H1 (cell line): ENCODE data around the gene JAKMIP2. TPM values are rescaled to one million over a fixed set of nuclear protein-coding genes. Genes with fewer than 3 reads are reported as not detected.

Source experiments
- CTCF ChIA-PET: fragments of 300-600 bp; sonication (Branson Sonifier 250); formaldehyde crosslinking; loops from one replicate; lab custom pipeline; 2021; ENCODE audit not compliant: partially characterized antibody; lab: Charles Lee
- POLR2A ChIA-PET: fragments of 300-600 bp; sonication (Branson Sonifier 250); formaldehyde crosslinking; loops from one replicate; lab custom pipeline; 2021; ENCODE audit warnings: inconsistent platforms; ENCODE audit not compliant: partially characterized antibody; lab: Charles Lee
- DNase-seq, 2 experiments: peaks; one replicate each; pipeline versions ENCODE4 v3.0.0 to v3.0.0-alpha.2; 2010 to 2022; ENCODE audit warnings: low spot score in 2 of 2, low read depth in 1 of 2, mixed read lengths in 1 of 2
- FAIRE-seq: peaks from 2 replicates; lab custom pipeline; 2011; peaks lifted over from hg19 to GRCh38; lab: Jason Lieb, UNC
- H2AFZ ChIP-seq: 2 replicates; pipeline ENCODE4 v1.8.1; 2012; ENCODE audit warnings: low read length, inconsistent platforms
- H2AK5ac ChIP-seq: 2 replicates; pipeline ENCODE4 v1.6.1; 2013; ENCODE audit warnings: low read depth, low read length
- H2BK120ac ChIP-seq: replicated peaks from 2 replicates; pipeline ENCODE3; 2013; ENCODE audit warnings: low read depth, low read length, inconsistent platforms
- H2BK12ac ChIP-seq: 2 replicates; pipeline ENCODE4 v1.6.1; 2013; ENCODE audit warnings: low read depth, low read length
- H2BK15ac ChIP-seq: 2 replicates; pipeline ENCODE4 v1.6.1; 2013; ENCODE audit warnings: low read length
- H2BK20ac ChIP-seq: 2 replicates; pipeline ENCODE4 v1.6.1; 2013; ENCODE audit warnings: low read length
- H2BK5ac ChIP-seq: 2 replicates; pipeline ENCODE4 v1.6.1; 2013; ENCODE audit warnings: low read depth, low read length
- H3K14ac ChIP-seq: 2 replicates; pipeline ENCODE4 v1.6.1; 2013; ENCODE audit warnings: inconsistent platforms; ENCODE audit not compliant: insufficient read length
- H3K18ac ChIP-seq: 2 replicates; pipeline ENCODE4 v1.6.1; 2013; ENCODE audit warnings: low read length; ENCODE audit errors: extremely low read depth
- H3K23ac ChIP-seq: 2 replicates; pipeline ENCODE4 v1.6.1; 2013; ENCODE audit warnings: inconsistent platforms; ENCODE audit not compliant: insufficient read length
- H3K23me2 ChIP-seq: 2 replicates; pipeline ENCODE4 v1.6.1; 2013; ENCODE audit warnings: low read depth, low read length
- H3K27ac ChIP-seq: 2 replicates; pipeline ENCODE4 v1.6.1; 2011; ENCODE audit warnings: low read depth, low read length, inconsistent platforms
- H3K27me3 ChIP-seq, 4 experiments: replicated peaks in 1 of 4; 1 replicate in 1 of 4; 2 replicates in 3 of 4; pipeline versions ENCODE4 v1.6.1 to v1.8.1; 2011 to 2013; ENCODE audit warnings: low read length in 3 of 4, mild to moderate bottlenecking in 3 of 4, inconsistent platforms in 2 of 4, mixed read lengths in 2 of 4, moderate library complexity in 1 of 4; ENCODE audit not compliant: control insufficient read depth in 3 of 4, insufficient read depth in 3 of 4; ENCODE audit errors: extremely low read depth in 1 of 4
- H3K36me3 ChIP-seq, 4 experiments: 2 replicates each; pipeline versions ENCODE4 v1.6.1 to v1.8.1; 2011 to 2013; ENCODE audit warnings: mild to moderate bottlenecking in 4 of 4, low read length in 3 of 4, moderate library complexity in 2 of 4, control low read depth in 1 of 4, inconsistent platforms in 1 of 4; ENCODE audit not compliant: insufficient read depth in 4 of 4, control insufficient read depth in 2 of 4
- H3K4ac ChIP-seq: replicated peaks from 2 replicates; pipeline ENCODE3; 2013; ENCODE audit warnings: low read length, low read depth, mixed read lengths, inconsistent platforms; ENCODE audit not compliant: insufficient read length
- H3K4me1 ChIP-seq, 4 experiments: replicated peaks in 1 of 4; 1 replicate in 1 of 4; 2 replicates in 3 of 4; pipeline versions ENCODE4 v1.6.1 to v1.8.1; 2011 to 2013; ENCODE audit warnings: low read length in 3 of 4, inconsistent platforms in 2 of 4, mixed read lengths in 1 of 4; ENCODE audit not compliant: insufficient read depth in 4 of 4, control insufficient read depth in 3 of 4
- H3K4me2 ChIP-seq, 2 experiments: 2 replicates each; pipeline versions ENCODE4 v1.6.1 to v1.8.1; 2011 to 2013; ENCODE audit warnings: low read depth in 2 of 2, low read length in 2 of 2, control low read depth in 1 of 2, inconsistent platforms in 1 of 2, mild to moderate bottlenecking in 1 of 2; ENCODE audit not compliant: insufficient read depth in 1 of 2
- H3K4me3 ChIP-seq, 4 experiments: fragments of 200-600, 300-600 bp in 1 of 4; sonication (generic), shearing (Covaris generic), sonication (Bioruptor Twin) in 1 of 4; 2 replicates each; pipeline versions ENCODE4 v1.5.1 to v1.8.1; 2011 to 2016; ENCODE audit warnings: low read length in 4 of 4, low read depth in 3 of 4, control low read depth in 2 of 4, inconsistent platforms in 2 of 4, mild to moderate bottlenecking in 2 of 4, mixed read lengths in 1 of 4, moderate library complexity in 1 of 4; ENCODE audit not compliant: insufficient read depth in 2 of 4; ENCODE audit errors: extremely low read depth in 1 of 4
- H3K56ac ChIP-seq: replicated peaks from 2 replicates; pipeline ENCODE3; 2013; ENCODE audit warnings: low read depth, mild to moderate bottlenecking, mixed read lengths, low read length, inconsistent platforms; ENCODE audit not compliant: insufficient read length
- H3K79me1 ChIP-seq: 2 replicates; pipeline ENCODE4 v1.6.1; 2013; ENCODE audit warnings: low read depth, low read length, control low read depth
- H3K79me2 ChIP-seq, 2 experiments: 2 replicates each; pipeline versions ENCODE4 v1.6.1 to v1.8.1; 2012 to 2013; ENCODE audit warnings: low read length in 2 of 2, mild to moderate bottlenecking in 2 of 2, inconsistent platforms in 1 of 2; ENCODE audit not compliant: insufficient read depth in 2 of 2, control insufficient read depth in 1 of 2
- H3K9ac ChIP-seq, 4 experiments: replicated peaks in 1 of 4; 1 replicate in 1 of 4; 2 replicates in 3 of 4; pipeline versions ENCODE4 v1.6.1 to v1.8.1; 2011 to 2013; ENCODE audit warnings: low read depth in 3 of 4, low read length in 3 of 4, control low read depth in 2 of 4, mild to moderate bottlenecking in 2 of 4, moderate library complexity in 2 of 4, inconsistent platforms in 1 of 4; ENCODE audit errors: extremely low read depth in 1 of 4
- H3K9me3 ChIP-seq, 2 experiments: 2 replicates each; pipeline versions ENCODE4 v1.6.1 to v1.8.1; 2012 to 2013; ENCODE audit warnings: mild to moderate bottlenecking in 2 of 2, moderate library complexity in 2 of 2, control low read depth in 1 of 2, inconsistent platforms in 1 of 2, low read depth in 1 of 2, low read length in 1 of 2, mixed read lengths in 1 of 2; ENCODE audit not compliant: insufficient read depth in 2 of 2
- H4K20me1 ChIP-seq, 2 experiments: replicated peaks in 1 of 2; 2 replicates each; pipeline versions ENCODE3 to v1.8.1; 2011 to 2013; ENCODE audit warnings: inconsistent platforms in 2 of 2, low read length in 2 of 2, mild to moderate bottlenecking in 1 of 2; ENCODE audit not compliant: insufficient read depth in 2 of 2, control insufficient read depth in 1 of 2
- H4K5ac ChIP-seq: 2 replicates; pipeline ENCODE4 v1.6.1; 2013; ENCODE audit warnings: low read length, low read depth, mixed read lengths, inconsistent platforms; ENCODE audit not compliant: insufficient read length
- H4K8ac ChIP-seq: 2 replicates; pipeline ENCODE4 v1.8.0; 2013; ENCODE audit warnings: mild to moderate bottlenecking, moderate library complexity, low read length, inconsistent platforms; ENCODE audit not compliant: insufficient read depth; ENCODE audit errors: extremely low read depth
- H4K91ac ChIP-seq: replicated peaks from 2 replicates; pipeline ENCODE3; 2013; ENCODE audit warnings: low read length, mixed read lengths, inconsistent platforms; ENCODE audit not compliant: insufficient read length
- BCL11A ChIP-seq, 2 experiments: IDR thresholded peaks; one replicate each; pipeline ENCODE4 v1.6.1; 2011; ENCODE audit warnings: low read depth in 2 of 2, low read length in 2 of 2, mild to moderate bottlenecking in 2 of 2
- BRCA1 ChIP-seq: IDR thresholded peaks from 2 replicates; pipeline ENCODE4 v1.6.1; 2012; ENCODE audit warnings: low read depth, low read length, improper control_type of control experiment
- CHD1 ChIP-seq: IDR thresholded peaks from 2 replicates; pipeline ENCODE4 v1.6.1; 2012; ENCODE audit warnings: low read depth, low read length, improper control_type of control experiment
- CREB1 ChIP-seq: IDR thresholded peaks from 2 replicates; pipeline ENCODE4 v1.6.1; 2012; ENCODE audit warnings: inconsistent platforms
- CTBP2 ChIP-seq: IDR thresholded peaks from 2 replicates; pipeline ENCODE4 v1.7.0; 2011; ENCODE audit warnings: borderline replicate concordance, mild to moderate bottlenecking, moderate library complexity, mixed read lengths, low read length; ENCODE audit not compliant: insufficient read depth, insufficient read length
- EGR1 ChIP-seq: IDR thresholded peaks from 2 replicates; pipeline ENCODE4 v1.6.1; 2011; ENCODE audit warnings: low read depth, low read length, borderline replicate concordance
- EP300 ChIP-seq, 2 experiments: IDR thresholded peaks; 1 replicate in 1 of 2; 2 replicates in 1 of 2; pipeline ENCODE4 v1.6.1; 2011 to 2012; ENCODE audit warnings: low read depth in 2 of 2, low read length in 2 of 2, mild to moderate bottlenecking in 2 of 2, borderline replicate concordance in 1 of 2, inconsistent platforms in 1 of 2, moderate library complexity in 1 of 2
- EZH2 ChIP-seq: fragments of 200-600 bp; sonication (generic); IDR thresholded peaks from 2 replicates; pipeline ENCODE4 v1.7.1; 2012; ENCODE audit warnings: low read depth, mild to moderate bottlenecking, moderate library complexity, low read length, inconsistent platforms; ENCODE audit not compliant: severe bottlenecking
- KDM4A ChIP-seq: IDR thresholded peaks from one replicate; pipeline ENCODE4 v1.7.1; 2012; ENCODE audit warnings: low read depth, mild to moderate bottlenecking, moderate library complexity, low read length, inconsistent platforms; ENCODE audit not compliant: severe bottlenecking
- KDM5A ChIP-seq: fragments of 200-600 bp; IDR thresholded peaks from 2 replicates; pipeline ENCODE4 v1.7.1; 2012; ENCODE audit warnings: mild to moderate bottlenecking, low read length, inconsistent platforms, mixed read lengths
- POU5F1 ChIP-seq: IDR thresholded peaks from 2 replicates; pipeline ENCODE4 v1.6.1; 2011; ENCODE audit warnings: low read depth, mild to moderate bottlenecking, low read length, moderate library complexity
- RXRA ChIP-seq: IDR thresholded peaks from 2 replicates; pipeline ENCODE4 v1.6.1; 2011; ENCODE audit warnings: low read depth, mild to moderate bottlenecking, low read length, moderate library complexity; ENCODE audit not compliant: insufficient read depth
- SP2 ChIP-seq: IDR thresholded peaks from 2 replicates; pipeline ENCODE4 v1.6.1; 2012; ENCODE audit warnings: mild to moderate bottlenecking, low read length, inconsistent platforms
- TAF1 ChIP-seq: IDR thresholded peaks from 2 replicates; pipeline ENCODE4 v1.6.1; 2011; ENCODE audit warnings: mild to moderate bottlenecking, low read depth, low read length
- TAF7 ChIP-seq: optimal IDR thresholded peaks from 2 replicates; pipeline ENCODE3; 2011; ENCODE audit warnings: low read depth, mild to moderate bottlenecking, inconsistent platforms, low read length, moderate library complexity, borderline replicate concordance
- TBP ChIP-seq: IDR thresholded peaks from 2 replicates; pipeline ENCODE4 v1.6.1; 2011; ENCODE audit warnings: low read depth, low read length, improper control_type of control experiment
- polyA plus RNA-seq, 7 experiments: library from polyadenylated mRNA; depleted of rRNA in 3 of 7; stranded (reverse) in 5 of 7; unstranded in 2 of 7; fragments of >200 nt in 5 of 7; fragments of 200-250 nt in 2 of 7; gene quantifications; 1 replicate in 5 of 7; 2 replicates in 1 of 7; 4 replicates in 1 of 7; pipeline versions ENCODE4 v1.2.1 to v1.2.3, GENCODE V29; 2011 to 2013; ENCODE audit warnings: missing spikeins in 2 of 7, mixed read lengths in 2 of 7
- total RNA-seq: library from RNA; stranded (reverse); fragmentation: NEBNext Ultra II Directional; extraction: Animal tissue kit (Norgen Biotek cat#: 25700); gene quantifications from 2 replicates; pipeline ENCODE4 v1.2.1, GENCODE V29; 2021

The JAKMIP2 gene
- total and polyA plus RNA-seq, 2 of the 8 experiments (the other 6 are each of a cell fraction or from before 2014, with no cell fraction given) = 2.4 to 13.6 TPM

DNA sequence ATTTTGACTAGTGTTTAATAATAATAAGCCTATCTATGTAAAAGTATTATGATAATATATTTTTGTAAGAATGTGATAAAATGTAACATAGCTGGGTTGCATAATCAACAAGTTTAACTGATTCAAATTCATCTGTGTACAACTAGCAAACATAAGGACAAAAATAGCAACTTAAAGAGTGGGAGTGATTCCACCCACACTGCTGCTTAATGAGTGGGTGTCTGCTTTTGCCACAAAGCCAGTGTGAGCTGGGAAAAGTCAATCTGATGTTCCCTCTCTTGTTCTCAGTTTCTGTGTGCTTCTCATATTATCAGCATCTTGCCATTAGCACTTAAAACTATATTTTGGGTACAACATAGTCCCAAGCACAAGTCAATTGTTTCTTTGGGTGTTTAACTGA, 161.5 kb downstream of the JAKMIP2 start:
- Histone ChIP-seq H4K8ac (no peak overlapping the region), H3K23me2 (no peaks in the 10 kb centered on the region), H2BK20ac (no peak overlapping the region), H3K4me1 (no peaks in the 10 kb centered on the region), H2BK12ac (no peak overlapping the region), H3K56ac (no peak overlapping the region), H4K20me1 (peaks cover 0 to 5% of the 10 kb centered on the region in 2 experiments), H3K9ac (no peak overlapping the region), H4K5ac (no peak overlapping the region), H3K4me3 (no peak overlapping the region), H3K36me3 (peaks cover 0 to 31% (median 14%) of the 10 kb centered on the region in 4 experiments; a peak in 4 of 8 replicates), H3K27me3 (no peaks in the 10 kb centered on the region), H3K9me3 (no peaks in the 10 kb centered on the region), H2AK5ac (no peak overlapping the region), H2BK5ac (no peak overlapping the region), H3K23ac (no peak overlapping the region), H3K79me1 (no peaks in the 10 kb centered on the region), H3K4ac (no peak overlapping the region), H3K27ac (no peak overlapping the region), H3K79me2 (0 out of 4 replicates have a peak, but pooled peaks cover 0 to 3% of the 10 kb centered on the region in 2 experiments), H4K91ac (no peak overlapping the region), H2BK120ac (no peak overlapping the region), H3K14ac (no peak overlapping the region), H2BK15ac (no peak overlapping the region), H3K4me2 (no peak overlapping the region), H2AFZ (no peak overlapping the region), H3K18ac (no peak overlapping the region)
- ChIA-PET CTCF (interaction anchor here (0.7 to 1.8 kb wide), 4 partner anchors 55 to 266 kb away, joined by 3 to 8 read pairs (median 4); no protein-coding TSS in a partner anchor), POLR2A (no interaction called here)
- FAIRE-seq (no peak), DNase-seq (no peak)
- TF ChIP-seq TBP (no peak), CHD1 (no peak), SP2 (no peak), CREB1 (no peak), TAF1 (no peak), BRCA1 (no peak), EP300 (IDR thresholded peaks at IDR 0.05; ENCODE audit: borderline replicate concordance in 1 of 2, low read depth in 2 of 2, low read length in 2 of 2) (no peak), KDM5A (no peak), KDM4A (no peak), EZH2 (no peak), CTBP2 (no peak), POU5F1 (no peak), RXRA (no peak), EGR1 (no peak), TAF7 (no peak), BCL11A (IDR thresholded peaks at IDR 0.05; ENCODE audit: low read depth in 2 of 2, low read length in 2 of 2) (no peak)
